AML-193 (cell line): ENCODE results near the gene DENND1C.

Source experiments
- DNase-seq, 2 experiments: peaks; one replicate each; lab custom pipeline; 2025; lab: John Stamatoyannopoulos, UW

DENND1C gene

GRCh38 chr19:6424195-6424938, 57.2 kb downstream of the DENND1C start, which contains the start of gene KHSRP:
Gene KHSRP (minus strand): TSS chr19:6424811. CDS start chr19:6424701, 110 bp downstream.
- DNase-seq, result no peak

GRCh38 chr19:6423499-6424194, 57.9 kb downstream of the DENND1C start:
- DNase-seq, result peak; percentile 11 to 18

- DNase-seq, result no peak
These were observed 60.2 kb downstream of the DENND1C start for GRCh38 chr19:6421075-6422014.

GRCh38 chr19:6418562-6418932, 63.0 kb downstream of the DENND1C start:
- DNase-seq, result no peak

GRCh38 chr19:6417713-6418561, 63.6 kb downstream of the DENND1C start:
- DNase-seq, result no peak
